ENCODE results near the gene NME4. TPM values are rescaled to one million over a fixed set of nuclear protein-coding genes. Genes with fewer than 3 reads are reported as not detected.
"Not testable (repeated sequence)": the region's sequence is repeated elsewhere in the genome, so short reads cannot be mapped to it uniquely, and the experiment has no call there.

The NME4 gene
- polyA plus RNA-seq: 100 to 1,000 TPM in 2 of 3 donors, 10 to 100 TPM in 1; 30.1 to 223 (median 130) TPM

- no peak within 1 kb of the TSS for H3K27ac ChIP-seq (ENCODE audit: low read depth, low read length)
- WGBS, 3 donors: 0 to 1% (median 0%) methylated on average over 26 to 75 of the region's 75 CpGs
Measured at GRCh38 chr16:397135-397661, at the start of gene NME4. TSS of gene NME4 (plus strand) at chr16:397199. CDS start at chr16:397223, 24 bp downstream.

GRCh38 chr16:347203-347602, 49.8 kb upstream of the NME4 start:
- 93 to 96% (median 93%) methylated on average over 6 of the region's 6 CpGs for WGBS, 3 donors
- no peak overlapping the region for H3K27ac ChIP-seq (ENCODE audit: low read depth, low read length)

- H3K27ac ChIP-seq (ENCODE audit: low read depth, low read length): not testable (repeated sequence)
- WGBS, 3 donors: 86 to 95% (median 93%) methylated on average over 9 to 10 of the region's 10 CpGs
Measured at GRCh38 chr16:348495-348894, 48.5 kb upstream of the NME4 start.

GRCh38 chr16:349211-349610, 47.8 kb upstream of the NME4 start:
- WGBS, 3 donors: 81 to 91% (median 86%) methylated on average over 7 of the region's 7 CpGs
- H3K27ac ChIP-seq (ENCODE audit: low read depth, low read length): no peak overlapping the region

GRCh38 chr16:350203-350602, 46.8 kb upstream of the NME4 start:
- 76 to 88% (median 81%) methylated on average over 8 of the region's 8 CpGs for WGBS, 3 donors

GRCh38 chr16:351804-352520, 45.0 kb upstream of the NME4 start:
- H3K27ac ChIP-seq (ENCODE audit: low read depth, low read length): no peak overlapping the region
- 0 to 1% (median 0%) methylated on average over 44 to 92 of the region's 95 CpGs for WGBS, 3 donors

More at GRCh38 chr16:350203-350602, 46.8 kb upstream of the NME4 start:
- no peak overlapping the region for H3K27ac ChIP-seq (ENCODE audit: low read depth, low read length)

- 1 to 3% (median 1%) methylated on average over 39 to 113 of the region's 113 CpGs for WGBS, 3 donors
- H3K27ac ChIP-seq (ENCODE audit: low read depth, low read length): no peak within 1 kb of the TSS
Measured at GRCh38 chr16:352547-353403, 44.2 kb upstream of the NME4 start, which contains the start of gene AXIN1. TSS of gene AXIN1 (minus strand) at chr16:352723. CDS start at chr16:347025, 5,698 bp downstream.

- H3K27ac ChIP-seq (ENCODE audit: low read depth, low read length): no peak overlapping the region
- 64 to 91% (median 69%) methylated on average over 16 to 25 of the region's 25 CpGs for WGBS, 3 donors
Measured at GRCh38 chr16:353404-354290, 43.4 kb upstream of the NME4 start.

GRCh38 chr16:354291-354881, 42.6 kb upstream of the NME4 start:
- no peak overlapping the region for H3K27ac ChIP-seq (ENCODE audit: low read depth, low read length)
- 92 to 96% (median 92%) methylated on average over 12 of the region's 12 CpGs for WGBS, 3 donors

GRCh38 chr16:354971-355461, 42.0 kb upstream of the NME4 start:
- H3K27ac ChIP-seq (ENCODE audit: low read depth, low read length): no peak overlapping the region
- 72 to 80% (median 75%) methylated on average over 6 to 10 of the region's 10 CpGs for WGBS, 3 donors

GRCh38 chr16:356741-357140, 40.3 kb upstream of the NME4 start:
- no peak overlapping the region for H3K27ac ChIP-seq (ENCODE audit: low read depth, low read length)
- 66 to 78% (median 74%) methylated on average over 5 to 12 of the region's 12 CpGs for WGBS, 3 donors

GRCh38 chr16:359067-359763, 37.8 kb upstream of the NME4 start:
- 76 to 82% (median 79%) methylated on average over 18 to 19 of the region's 19 CpGs for WGBS, 3 donors
- no peak overlapping the region for H3K27ac ChIP-seq (ENCODE audit: low read depth, low read length)

GRCh38 chr16:359871-360697, 36.9 kb upstream of the NME4 start:
- no peak overlapping the region for H3K27ac ChIP-seq (ENCODE audit: low read depth, low read length)
- WGBS, 3 donors: 89 to 94% (median 91%) methylated on average over 47 of the region's 47 CpGs

GRCh38 chr16:360698-361336, 36.2 kb upstream of the NME4 start:
- 90 to 93% (median 93%) methylated on average over 47 of the region's 47 CpGs for WGBS, 3 donors
- no peak overlapping the region for H3K27ac ChIP-seq (ENCODE audit: low read depth, low read length)

- H3K27ac ChIP-seq (ENCODE audit: low read depth, low read length): no peak overlapping the region
- WGBS, 3 donors: 81 to 88% (median 87%) methylated on average over 24 to 30 of the region's 30 CpGs
Measured at GRCh38 chr16:361341-361871, 35.6 kb upstream of the NME4 start.

Data from adipose tissue (tissue), 3 donors.